IPS-11a (cell line): ENCODE measurements around the gene GRM2.
A peak's percentile ranks its signal among the peaks of the same experiment; 100 is the strongest.

ENCODE experiments used
- H3K4me3 ChIP-seq: one replicate; pipeline ENCODE4 v1.5.1; 2013; ENCODE audit warnings: low read depth, low read length, control low read depth

Gene GRM2

DNA sequence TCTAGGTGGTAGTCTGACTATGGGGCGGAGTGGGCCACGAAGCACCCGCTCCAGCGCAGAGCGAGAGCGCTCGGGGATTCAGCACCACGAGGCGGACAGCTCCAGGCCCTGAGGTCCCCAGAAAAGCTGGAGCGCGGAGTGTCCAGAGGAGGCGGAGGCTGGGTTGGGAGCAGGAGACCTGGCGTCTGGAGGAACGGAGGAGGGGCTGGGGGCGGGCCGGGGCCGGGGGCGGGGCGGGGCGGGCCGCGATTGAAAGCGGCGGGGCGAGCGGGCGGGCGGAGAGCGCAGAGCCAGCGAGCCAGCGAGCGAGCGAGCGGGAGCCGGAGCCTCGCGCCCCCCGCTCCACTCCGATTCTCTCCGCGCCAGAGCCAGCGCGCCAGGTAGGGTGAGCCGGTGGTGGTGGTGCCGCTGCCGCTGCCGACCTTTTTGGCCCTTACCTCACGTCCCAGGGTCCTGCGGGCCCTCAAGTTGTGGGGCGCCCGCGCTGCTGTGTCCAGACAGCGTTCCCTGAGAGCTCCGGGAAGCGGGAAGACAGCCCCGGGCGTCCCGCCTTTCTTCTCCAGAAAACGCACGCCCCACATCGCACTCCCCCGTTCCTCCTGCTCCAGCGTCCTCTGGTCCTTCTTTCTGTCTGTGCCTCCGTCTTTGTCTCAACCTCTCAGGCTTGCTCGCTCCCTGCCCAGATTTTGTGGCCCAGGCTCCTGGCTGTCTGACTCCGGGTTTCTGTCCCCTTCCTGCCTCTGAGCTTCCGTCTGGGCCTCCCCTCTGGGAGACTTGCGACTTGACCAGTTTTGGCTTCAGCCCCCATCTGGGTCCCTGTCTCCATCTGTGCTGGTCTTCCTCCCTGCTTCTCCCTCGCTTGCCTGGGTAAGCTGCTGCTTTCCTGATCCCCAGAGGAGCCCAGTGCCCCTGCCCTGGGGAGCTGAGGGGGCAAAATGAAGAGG is at the start of gene GRM2:
TSS of gene GRM2 (plus strand) at position 281 of the 944 bp plus-strand sequence. CDS start 1,916 bp downstream, outside the sequence.
- H3K4me3 ChIP-seq = peak within 1 kb of the TSS; percentile 44

DNA sequence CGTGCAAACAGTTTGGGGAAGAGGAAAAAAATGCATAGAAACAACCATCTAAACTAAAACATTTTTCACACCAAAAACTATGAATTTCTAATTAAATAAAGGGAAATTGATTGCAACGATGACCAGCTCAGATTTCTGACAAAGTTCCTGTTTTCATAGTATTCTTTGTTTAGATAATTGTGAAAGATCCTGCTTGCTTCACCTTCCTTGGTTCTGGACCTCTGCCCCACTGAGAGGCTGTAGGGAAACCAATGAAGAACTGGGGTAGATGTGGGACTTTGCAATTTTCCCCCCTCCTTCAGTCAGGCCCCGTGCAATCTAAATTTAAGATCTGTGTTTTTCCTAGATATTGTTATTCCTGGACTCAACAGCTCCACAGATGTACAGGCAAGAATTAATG is 49.6 kb upstream of the GRM2 start:
- no peak overlapping the region for H3K4me3 ChIP-seq

DNA sequence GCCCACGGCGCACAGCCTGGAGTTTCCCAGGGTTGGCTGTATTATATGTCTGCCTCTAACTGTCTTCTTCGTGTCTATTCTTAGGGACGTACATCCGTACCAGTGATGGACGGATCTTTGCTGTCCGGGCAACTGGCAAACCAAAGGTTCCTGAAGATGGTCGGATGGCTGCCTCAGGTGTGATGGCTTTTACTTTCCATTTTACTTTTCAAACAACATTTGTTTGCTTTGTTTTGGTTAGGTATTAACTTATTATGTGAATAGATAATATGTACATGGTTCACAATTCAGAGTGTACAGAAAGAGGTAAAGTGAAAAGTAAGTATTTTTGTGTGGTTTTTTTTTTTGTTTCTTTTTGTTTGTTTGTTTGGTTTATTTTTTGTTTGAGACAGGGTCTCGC is 46.9 kb upstream of the GRM2 start:
- no peak overlapping the region for H3K4me3 ChIP-seq

DNA sequence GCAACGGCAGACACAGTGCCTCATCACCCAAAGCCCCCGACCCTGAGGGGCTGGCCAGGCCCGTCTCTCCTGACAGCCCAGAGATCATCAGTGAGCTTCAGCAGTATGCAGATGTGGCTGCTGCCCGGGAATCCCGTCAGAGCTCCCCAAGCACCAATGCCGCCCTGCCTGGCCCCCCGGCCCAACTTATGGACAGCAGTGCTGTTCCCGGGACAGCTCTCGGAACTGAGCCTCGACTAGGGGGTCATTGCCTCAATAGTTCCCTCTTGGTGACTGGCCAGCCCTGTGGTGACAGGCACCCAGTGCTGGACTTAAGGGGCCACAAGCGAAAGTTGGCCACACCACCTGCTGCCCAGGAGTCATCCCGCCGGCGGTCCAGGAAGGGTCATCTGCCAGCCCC is 44.4 kb upstream of the GRM2 start:
- H3K4me3 ChIP-seq = no peak overlapping the region

DNA sequence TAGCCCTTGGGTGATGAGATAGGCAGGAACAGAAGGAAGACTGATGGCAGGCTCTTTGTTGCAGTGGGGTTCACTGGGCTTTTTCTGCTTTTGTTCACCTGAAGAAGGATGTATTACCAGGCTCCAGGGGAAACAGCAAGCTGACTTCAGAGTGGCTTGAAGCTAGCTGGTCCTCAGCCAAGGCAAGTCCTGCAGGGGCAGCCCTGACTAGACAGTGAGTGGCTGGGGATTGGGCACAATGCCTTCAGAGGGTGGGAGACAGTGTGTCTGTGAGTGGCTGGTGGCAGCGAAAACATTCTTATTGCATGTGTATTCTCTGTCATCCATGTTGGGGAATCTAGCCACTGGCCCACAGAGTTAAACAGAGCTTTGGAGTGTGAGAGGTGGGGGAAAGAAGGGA is 38.1 kb upstream of the GRM2 start:
- H3K4me3 ChIP-seq = no peak overlapping the region

DNA sequence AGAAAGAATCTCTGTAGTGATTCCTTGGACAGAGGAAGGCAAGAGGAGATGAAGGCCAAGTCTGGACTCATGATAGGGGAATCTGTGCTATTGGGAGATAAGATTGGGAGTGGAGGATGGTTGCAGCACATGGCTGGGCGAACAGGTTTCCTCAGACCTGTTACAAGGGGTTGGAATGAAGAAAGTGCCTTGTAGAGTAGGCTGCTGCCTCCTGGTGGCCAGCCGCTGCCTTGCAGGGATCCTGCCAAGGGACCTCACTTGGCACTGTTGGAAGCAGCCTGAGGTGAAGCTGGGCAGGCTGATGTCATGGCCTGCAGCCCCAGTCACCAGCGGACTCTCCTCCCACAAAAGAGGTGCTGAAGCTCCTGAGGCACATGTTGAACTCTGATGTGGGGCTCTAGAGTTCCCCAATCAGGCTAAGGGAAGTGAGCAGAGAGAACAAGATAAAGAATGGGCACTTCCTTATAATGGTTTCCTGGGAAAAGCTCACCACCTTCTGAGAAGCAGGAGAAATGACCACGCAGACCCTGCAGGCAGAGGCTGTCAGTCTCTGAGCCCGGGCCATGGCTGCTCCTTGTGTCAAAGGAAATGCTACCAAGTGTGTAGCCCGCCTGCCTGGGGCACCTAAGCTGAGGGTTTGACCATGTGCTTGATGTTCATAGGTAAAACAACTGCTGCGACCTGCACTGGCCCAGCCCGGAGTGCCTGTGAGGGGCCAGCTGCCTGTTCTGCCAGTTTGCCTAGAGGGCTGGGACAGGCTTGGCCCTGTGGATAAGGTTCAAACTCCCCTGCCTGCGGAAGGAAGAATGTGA is 37.4 kb upstream of the GRM2 start:
- H3K4me3 ChIP-seq = no peak overlapping the region

DNA sequence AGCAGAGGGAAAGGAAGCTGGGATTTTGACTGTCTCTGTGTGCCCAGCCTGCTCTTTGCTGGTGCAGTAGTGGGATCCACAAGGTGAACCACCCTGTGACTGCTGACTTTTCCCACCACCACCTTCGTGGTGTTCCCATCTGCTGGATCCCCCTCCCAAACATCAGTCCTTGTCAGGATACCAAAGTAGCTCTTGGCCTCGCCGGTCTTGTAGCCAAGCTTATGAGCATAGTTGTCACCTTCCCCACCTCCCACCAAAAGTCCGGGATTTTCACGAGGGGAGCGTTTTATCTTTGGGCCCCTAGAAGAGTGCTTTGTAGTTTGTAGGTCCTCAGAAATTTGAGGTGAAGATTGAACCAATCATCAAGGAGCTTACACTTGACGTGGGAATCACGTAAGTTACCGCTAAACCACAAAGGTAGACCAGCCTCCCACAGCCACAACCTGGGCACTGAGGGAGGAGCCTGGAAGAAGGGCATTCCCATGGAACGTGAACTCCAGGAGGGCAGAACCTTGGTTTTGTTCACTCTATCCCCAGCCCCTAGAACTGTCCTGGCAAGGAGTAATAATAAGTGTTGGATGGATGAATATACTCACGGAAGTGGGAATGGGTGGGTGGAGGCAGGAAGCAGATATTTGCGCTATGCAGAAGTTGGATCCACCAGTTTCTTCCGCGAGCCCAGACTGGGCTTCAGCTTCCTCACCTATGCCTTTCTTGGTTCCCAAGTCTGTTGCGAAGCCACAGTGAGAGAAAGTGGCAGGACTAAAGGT is 36.6 kb upstream of the GRM2 start:
- H3K4me3 ChIP-seq = peak overlapping the region; percentile 69

DNA sequence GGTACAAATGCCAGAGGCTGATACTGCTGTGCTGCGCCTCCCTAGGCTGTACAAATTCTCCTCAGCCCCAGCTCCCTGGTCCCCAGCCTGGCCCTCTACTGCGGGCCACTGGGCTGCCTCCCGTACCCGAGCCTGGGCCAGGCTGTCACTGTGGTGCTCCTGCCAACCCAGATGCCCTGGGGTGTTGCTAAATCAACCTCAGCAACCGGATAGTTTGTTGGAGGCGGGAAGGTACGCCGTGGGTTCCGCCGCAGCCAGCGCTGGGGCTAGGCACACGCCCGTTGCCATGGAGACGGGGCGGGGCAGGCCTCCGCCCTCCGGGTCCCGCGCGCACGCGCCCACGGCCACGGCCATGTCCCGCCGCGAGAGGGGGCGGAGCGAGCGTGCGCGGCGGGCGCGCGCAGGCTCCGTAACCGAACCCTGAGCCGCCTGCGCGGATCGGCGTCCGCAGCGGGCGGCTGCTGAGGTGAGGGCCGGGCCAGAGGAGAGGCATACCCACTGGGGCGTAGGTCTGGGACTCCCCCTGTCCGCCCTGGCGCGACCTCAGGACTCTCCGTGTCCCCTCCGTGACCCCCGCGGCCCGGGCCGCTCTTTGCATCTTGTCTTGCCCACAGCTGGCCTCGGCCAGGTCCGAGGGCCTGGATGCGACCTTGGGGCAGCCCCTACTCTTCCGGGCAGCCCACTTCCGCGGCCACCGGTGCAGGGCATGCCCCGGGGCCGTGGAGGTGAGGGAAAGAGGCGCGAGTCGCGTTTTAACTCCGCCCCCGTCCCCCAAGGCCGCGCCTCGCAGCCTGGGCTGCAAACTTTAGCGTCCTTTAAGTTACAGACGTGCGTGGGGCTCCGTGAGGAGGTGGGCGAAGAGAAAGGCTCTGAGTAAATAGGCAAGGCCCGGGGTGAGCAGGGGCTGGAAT is 35.8 kb upstream of the GRM2 start, which contains the start of gene TEX264:
TSS of gene TEX264 (plus strand) at position 430 of the 911 bp plus-strand sequence. CDS start 3,053 bp downstream, outside the sequence.
- H3K4me3 ChIP-seq = peak within 1 kb of the TSS; percentile 69

DNA sequence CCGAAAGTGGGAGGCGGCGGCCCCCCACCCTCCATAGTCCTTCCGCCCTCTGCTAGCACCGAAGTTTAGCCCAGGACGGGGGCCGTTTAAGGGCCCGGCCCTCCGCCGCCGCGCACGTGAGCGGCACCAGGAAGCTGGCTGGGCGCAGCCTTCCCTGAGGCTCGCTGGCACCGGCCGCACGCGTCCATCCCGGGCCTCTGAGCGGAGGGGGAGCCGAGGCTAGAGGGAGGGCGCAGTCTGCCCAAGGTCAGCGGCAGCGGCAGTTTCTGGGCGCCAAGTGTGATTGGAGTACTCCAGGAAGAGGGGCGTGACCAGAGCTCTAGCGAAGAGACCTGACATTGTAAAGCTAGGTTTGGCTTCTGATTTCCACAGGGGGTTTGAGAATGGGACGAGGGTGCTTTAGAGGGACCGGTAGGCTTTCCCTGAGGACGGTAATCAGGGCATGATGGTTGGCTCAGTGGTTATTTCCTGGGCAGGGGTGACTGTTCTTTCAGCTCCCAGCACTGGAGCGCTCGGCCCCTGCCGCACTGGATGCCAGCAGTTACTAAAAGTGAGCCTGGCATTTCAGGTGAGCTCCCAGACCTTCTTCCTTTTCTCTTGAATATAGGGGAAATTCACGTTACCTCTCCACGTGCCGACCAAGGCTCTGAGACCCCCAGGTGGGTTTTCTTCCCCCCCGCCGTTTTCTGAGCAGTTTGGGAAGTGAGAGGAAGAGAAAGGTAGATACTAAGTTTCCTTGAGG is 35.0 kb upstream of the GRM2 start:
- peak overlapping the region; percentile 69 for H3K4me3 ChIP-seq

DNA sequence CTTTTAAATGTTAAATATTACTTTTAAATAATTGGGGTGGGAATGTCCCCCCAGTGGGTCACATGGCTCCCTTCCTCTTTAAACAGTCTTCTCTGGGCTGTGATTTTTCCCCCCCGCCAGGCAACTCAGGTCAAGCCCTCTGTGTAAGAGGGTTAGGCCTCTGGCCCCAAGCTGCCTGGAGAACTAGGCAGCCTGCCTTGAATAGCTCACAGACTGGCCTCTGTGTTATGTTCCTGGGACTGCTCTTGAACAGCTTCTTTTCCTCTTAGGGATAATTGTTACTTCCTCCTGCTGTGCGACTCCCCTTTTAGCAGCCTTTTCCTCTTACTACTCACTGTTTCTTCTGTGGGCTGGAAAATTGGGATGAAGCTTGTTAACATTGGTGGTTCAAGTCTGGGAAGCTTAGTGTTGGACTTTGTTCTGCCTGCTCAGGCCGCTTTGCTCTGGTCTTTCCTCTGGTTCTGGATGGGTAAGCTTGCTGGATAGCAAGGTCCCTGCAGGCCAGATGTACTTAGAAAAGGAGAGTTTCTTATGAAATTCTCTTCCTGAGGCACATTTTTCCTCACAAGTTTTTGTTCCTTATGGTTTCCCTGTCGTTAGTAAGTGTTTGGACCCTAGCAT is 33.6 kb upstream of the GRM2 start:
- no peak overlapping the region for H3K4me3 ChIP-seq

DNA sequence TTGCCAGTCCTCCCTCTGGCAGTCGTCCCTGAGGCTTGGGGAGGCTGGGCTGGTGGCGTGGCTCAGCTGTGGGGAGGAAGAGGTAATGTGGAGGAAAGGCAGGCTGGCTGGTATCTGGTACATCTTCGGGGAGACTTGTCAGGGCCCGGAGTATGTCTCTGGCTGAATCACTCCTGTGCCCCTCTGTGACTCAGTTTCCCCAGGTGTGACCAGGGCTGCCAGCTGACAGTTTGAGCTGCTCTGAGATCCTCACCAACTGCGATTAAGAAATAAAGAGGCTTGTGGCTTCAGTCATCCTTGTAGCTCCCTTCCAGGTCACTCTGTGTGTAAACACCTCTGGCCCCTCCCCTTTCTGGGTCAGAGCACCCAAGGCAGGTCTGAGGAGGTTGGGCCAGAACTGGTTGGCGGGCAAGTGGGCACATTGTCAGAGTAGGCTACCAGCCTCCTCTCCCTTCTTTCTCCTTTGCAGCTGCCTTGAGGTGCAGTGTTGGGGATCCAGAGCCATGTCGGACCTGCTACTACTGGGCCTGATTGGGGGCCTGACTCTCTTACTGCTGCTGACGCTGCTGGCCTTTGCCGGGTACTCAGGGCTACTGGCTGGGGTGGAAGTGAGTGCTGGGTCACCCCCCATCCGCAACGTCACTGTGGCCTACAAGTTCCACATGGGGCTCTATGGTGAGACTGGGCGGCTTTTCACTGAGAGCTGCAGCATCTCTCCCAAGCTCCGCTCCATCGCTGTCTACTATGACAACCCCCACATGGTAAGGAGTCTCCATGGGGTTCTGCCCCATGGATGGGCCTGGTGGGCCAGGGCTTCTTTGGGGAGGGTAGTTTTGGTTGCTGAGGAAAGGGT is 32.8 kb upstream of the GRM2 start:
- no peak overlapping the region for H3K4me3 ChIP-seq

DNA sequence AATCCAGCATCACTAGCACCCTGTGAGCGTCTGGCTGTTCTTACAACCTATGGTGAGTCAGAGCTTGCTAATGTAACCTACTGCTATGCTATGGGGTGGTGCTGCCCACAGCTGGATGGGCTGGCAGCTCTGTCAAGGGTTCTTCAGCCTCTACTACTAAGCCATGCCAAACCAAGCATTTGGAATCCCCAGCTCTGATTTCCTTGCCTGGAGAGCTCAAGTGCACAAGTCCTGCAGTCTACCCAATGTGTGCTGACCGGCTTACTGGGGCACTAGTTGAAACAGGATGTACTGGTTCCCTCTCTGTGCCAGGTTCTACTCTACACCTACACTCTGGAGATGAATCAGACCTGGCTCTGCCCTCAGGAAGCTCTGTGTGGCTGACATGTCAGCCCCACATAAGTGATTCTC is 31.7 kb upstream of the GRM2 start:
- H3K4me3 ChIP-seq = no peak overlapping the region

DNA sequence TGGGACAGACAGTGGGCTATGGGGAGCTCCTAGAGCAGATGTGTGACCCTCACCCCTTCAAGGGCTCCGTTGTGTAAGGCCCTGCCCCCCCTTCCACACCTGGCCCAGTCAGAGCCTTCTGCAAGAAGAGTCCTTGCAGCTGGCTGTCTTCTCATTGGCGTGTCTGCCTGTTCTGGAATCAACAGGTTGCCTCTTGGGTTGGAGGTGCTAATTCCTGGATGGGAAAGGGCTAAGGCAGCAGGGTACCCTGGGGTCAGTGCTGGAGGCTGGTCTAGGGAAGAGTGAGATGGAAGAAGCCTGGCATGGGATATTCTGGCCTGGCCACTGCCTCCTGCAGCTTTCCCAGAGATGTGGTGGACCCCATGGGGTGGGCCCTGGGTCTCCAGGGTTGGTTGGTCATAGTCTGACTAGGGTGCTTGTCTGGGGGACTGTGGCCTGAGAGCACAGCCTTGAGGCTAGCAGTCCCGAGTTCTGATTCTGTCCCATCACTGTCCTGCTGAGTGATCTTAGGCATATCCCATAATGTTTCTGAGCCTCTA is 30.7 kb upstream of the GRM2 start:
- H3K4me3 ChIP-seq = no peak overlapping the region

DNA sequence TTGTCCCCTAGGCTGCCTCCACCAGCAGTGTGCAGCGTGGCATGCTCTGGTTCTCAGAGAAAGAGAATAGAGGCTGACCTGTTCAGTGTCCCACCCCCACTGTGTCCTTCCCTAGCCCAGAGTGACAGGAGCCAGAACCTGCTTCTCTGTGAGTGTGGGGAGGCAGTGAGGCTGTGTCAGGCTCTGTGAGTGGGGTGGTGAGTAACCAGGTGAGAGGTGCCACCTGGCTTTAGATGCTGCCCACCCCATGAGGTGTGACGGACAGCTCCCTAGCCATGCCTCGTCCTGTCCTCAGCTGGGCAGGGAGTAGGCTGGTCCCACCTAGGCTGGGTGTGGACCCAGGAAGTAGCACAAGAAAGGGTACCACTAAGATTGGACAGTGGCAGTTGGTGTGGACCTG is 29.5 kb upstream of the GRM2 start:
- no peak overlapping the region for H3K4me3 ChIP-seq

DNA sequence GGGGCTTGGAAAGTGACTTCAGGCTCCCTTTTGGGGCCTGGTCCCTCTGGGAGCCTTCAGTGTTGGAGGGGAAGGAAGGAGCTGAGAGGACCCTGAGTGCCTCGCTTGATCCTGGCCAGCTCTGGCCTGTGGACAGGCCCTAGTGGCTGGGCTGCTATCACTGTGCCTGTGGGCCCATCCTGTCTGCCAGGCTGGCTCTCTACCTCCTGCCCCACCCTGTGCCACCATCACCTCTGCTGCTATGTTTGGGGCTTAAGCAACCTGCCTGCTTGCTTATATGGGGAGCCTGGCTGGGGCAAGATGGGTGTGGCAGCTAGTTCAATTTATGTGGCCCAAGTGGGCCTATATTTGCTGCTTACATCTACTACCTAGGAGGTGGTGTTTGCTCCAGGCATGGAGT is 28.7 kb upstream of the GRM2 start:
- no peak overlapping the region for H3K4me3 ChIP-seq

DNA sequence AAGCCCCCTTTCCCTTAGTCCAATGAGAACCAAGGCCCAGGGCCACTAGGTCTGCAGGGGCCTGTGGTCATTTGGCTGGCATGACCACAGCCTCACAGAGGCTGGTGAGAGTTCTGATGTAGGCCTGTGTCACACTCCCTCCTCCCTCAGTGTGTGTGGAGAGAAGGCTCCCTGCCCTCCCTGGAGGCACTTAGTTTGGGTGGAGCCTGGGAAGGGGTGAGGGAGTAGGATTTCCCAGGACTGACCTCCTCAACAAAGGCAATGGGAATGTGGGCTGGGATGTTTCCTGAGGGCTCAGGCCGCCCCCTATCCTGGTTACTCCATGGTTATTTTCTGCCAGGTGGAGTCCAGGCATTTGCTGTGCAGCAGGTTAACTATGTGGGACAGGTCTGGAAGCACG is 28.2 kb upstream of the GRM2 start:
- H3K4me3 ChIP-seq = no peak overlapping the region

DNA sequence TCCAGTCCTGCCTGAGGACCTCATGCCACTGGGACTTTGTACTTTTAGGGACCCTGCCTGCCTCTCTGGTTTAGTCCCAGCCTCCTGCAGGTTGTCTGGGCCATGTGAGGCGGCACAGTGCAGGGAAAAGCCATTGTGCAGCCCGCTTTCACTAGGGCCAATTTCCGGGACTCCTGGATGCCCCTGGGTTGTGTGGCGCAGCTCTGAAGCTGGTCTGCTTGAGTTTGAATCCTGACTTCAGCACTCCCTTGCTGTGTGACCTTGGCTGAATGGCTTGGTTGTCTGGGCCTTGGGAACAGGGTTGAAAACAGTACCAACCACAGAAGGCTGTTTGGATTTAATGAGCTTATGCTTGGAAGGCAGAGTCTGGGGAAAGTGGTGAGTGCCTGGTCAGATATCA is 27.6 kb upstream of the GRM2 start:
- no peak overlapping the region for H3K4me3 ChIP-seq

DNA sequence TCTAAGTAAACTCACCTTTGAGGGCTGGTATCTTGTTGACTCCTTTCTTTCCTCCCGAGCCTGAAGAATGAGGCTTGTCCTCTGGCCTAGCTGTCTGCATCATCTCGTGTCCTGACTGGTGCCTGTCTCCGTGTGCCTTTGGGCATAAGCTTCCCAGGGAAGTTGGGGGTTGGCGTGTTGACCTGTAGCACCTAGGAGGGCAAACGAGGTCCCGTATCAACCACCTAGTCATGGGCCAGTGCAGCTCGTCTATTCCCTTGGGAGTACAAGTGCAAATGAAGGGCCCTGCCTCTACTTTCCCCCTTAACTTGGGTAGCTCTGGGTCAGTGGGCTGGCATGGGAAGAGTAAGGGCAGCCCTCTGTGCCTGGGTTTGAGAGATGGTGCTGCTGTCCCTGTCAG is 27.1 kb upstream of the GRM2 start:
- no peak overlapping the region for H3K4me3 ChIP-seq
